BJ (cell line): ENCODE data around the gene RPP14. TPM values are rescaled to one million over a fixed set of nuclear protein-coding genes. Genes with fewer than 3 reads are reported as not detected.

Source experiments
- CTCF ChIA-PET: fragments of 350-600 bp; formaldehyde crosslinking; extraction: SDS; loops from one replicate; lab custom pipeline; 2021; ENCODE audit warnings: antibody characterized with exemption, inconsistent platforms; lab: Yijun Ruan, JAX
- POLR2A ChIA-PET: fragments of 300-600 bp; sonication (Branson Sonifier 250); formaldehyde crosslinking; extraction: SDS; loops from one replicate; lab custom pipeline; 2021; ENCODE audit warnings: antibody characterized with exemption; lab: Charles Lee
- DNase-seq: peaks from one replicate; pipeline ENCODE4 v3.0.0-alpha.2; 2011; ENCODE audit warnings: low read depth
- H3K27me3 ChIP-seq: 2 replicates; pipeline ENCODE4 v1.6.0; 2011; ENCODE audit warnings: low read length; ENCODE audit not compliant: control insufficient read depth, insufficient read depth
- H3K36me3 ChIP-seq: 2 replicates; pipeline ENCODE4 v1.5.1; 2011; ENCODE audit warnings: low read length; ENCODE audit not compliant: control insufficient read depth, insufficient read depth
- H3K4me3 ChIP-seq: 2 replicates; pipeline ENCODE4 v1.5.1; 2011; ENCODE audit warnings: low read depth, mild to moderate bottlenecking, control low read depth, low read length
- CTCF ChIP-seq: IDR thresholded peaks from 2 replicates; pipeline ENCODE4 v1.5.1; 2011; ENCODE audit warnings: low read depth, mild to moderate bottlenecking, control low read depth, inconsistent platforms, low read length, moderate library complexity; ENCODE audit not compliant: insufficient read depth
- polyA plus RNA-seq: library from polyadenylated mRNA; depleted of rRNA; stranded (reverse); fragments of >200 nt; gene quantifications from 2 replicates; pipeline ENCODE4 v1.2.3, GENCODE V29; 2011

The RPP14 gene
- polyA plus RNA-seq, 1 experiment = 10.9 TPM

GRCh38 chr3:58291671-58292338 lies 14.2 kb upstream of the RPP14 start:
- CTCF ChIA-PET = interaction anchor here (0.6 to 6.0 kb wide), 7 partner anchors 8 to 141 kb away, joined by 3 to 29 read pairs (median 4); partner anchors contain the start of genes HTD2 and RPP14
- POLR2A ChIA-PET = no interaction called here
- Histone ChIP-seq H3K36me3 (no peaks in the 10 kb centered on the region; the same call in 1 of the 2 replicates), H3K4me3 (no peak overlapping the region), H3K27me3 (no peaks in the 10 kb centered on the region)
- no peak for DNase-seq
- TF ChIP-seq CTCF = no peak

- TF ChIP-seq CTCF = no peak
- ChIA-PET CTCF (interaction anchor here (0.9 to 6.0 kb wide), 5 partner anchors 14 to 115 kb away, joined by 3 to 29 read pairs (median 6); partner anchors contain the start of genes HTD2 and RPP14), POLR2A (no interaction called here)
- no peak overlapping the region for H3K4me3 ChIP-seq
- no peaks in the 10 kb centered on the region for H3K36me3 ChIP-seq
- DNase-seq = no peak
- no peaks in the 10 kb centered on the region for H3K27me3 ChIP-seq
These were observed 13.2 kb upstream of the RPP14 start for GRCh38 chr3:58292866-58293265.

GRCh38 chr3:58293516-58293915 lies 12.5 kb upstream of the RPP14 start:
- CTCF ChIA-PET = interaction anchor here (0.9 to 11.4 kb wide), 4 partner anchors 13 to 116 kb away, joined by 3 to 240 read pairs (median 18); partner anchors contain the start of genes HTD2 and RPP14
- no peak for DNase-seq
- H3K4me3 ChIP-seq = no peak overlapping the region
- POLR2A ChIA-PET = no interaction called here
- no peak for TF ChIP-seq CTCF
- H3K36me3 ChIP-seq = no peaks in the 10 kb centered on the region
- no peaks in the 10 kb centered on the region for H3K27me3 ChIP-seq

GRCh38 chr3:58296269-58296668 lies 9.8 kb upstream of the RPP14 start:
- DNase-seq = no peak
- peaks cover 2% of the 10 kb centered on the region; the same call in 1 of the 2 replicates for H3K27me3 ChIP-seq
- ChIA-PET CTCF (interaction anchor here (1.2 to 11.4 kb wide), 5 partner anchors 10 to 119 kb away, joined by 3 to 240 read pairs (median 12); partner anchors contain the start of genes HTD2 and RPP14), POLR2A (no interaction called here)
- no peak overlapping the region for H3K4me3 ChIP-seq
- no peaks in the 10 kb centered on the region for H3K36me3 ChIP-seq
- no peak for TF ChIP-seq CTCF

- POLR2A ChIA-PET = no interaction called here
- peaks cover 2% of the 10 kb centered on the region; the same call in 1 of the 2 replicates for H3K27me3 ChIP-seq
- TF ChIP-seq CTCF = no peak
- H3K36me3 ChIP-seq = no peaks in the 10 kb centered on the region
- CTCF ChIA-PET = interaction anchor here (1.0 to 11.4 kb wide), 5 partner anchors 10 to 119 kb away, joined by 3 to 240 read pairs (median 12); partner anchors contain the start of genes HTD2 and RPP14
- H3K4me3 ChIP-seq = no peak overlapping the region
- no peak for DNase-seq
These were observed 9.2 kb upstream of the RPP14 start for GRCh38 chr3:58296843-58297242.
